HepG2 (cell line): ENCODE measurements around the gene YPEL3. TPM values are rescaled to one million over a fixed set of nuclear protein-coding genes. Genes with fewer than 3 reads are reported as not detected.

Source experiments
- ATF7-NPFF ChIP-seq: sonication (generic); formaldehyde crosslinking; IDR thresholded peaks from 2 replicates; pipeline ENCODE4 v1.8.1; 2023; ENCODE audit warnings: mild to moderate bottlenecking, low read depth, missing genetic modification reagents, moderate library complexity
- ATRX ChIP-seq: sonication (generic); formaldehyde crosslinking; IDR thresholded peaks from 2 replicates; pipeline ENCODE4 v1.4.0; 2020; ENCODE audit warnings: missing genetic modification reagents, borderline replicate concordance
- GABPB1 ChIP-seq: IDR thresholded peaks from 2 replicates; pipeline ENCODE4 v1.6.1; 2016; ENCODE audit warnings: mild to moderate bottlenecking, missing genetic modification reagents, moderate library complexity, missing compliant biosample characterization
- KMT2A ChIP-seq: sonication (generic); formaldehyde crosslinking; IDR thresholded peaks from 2 replicates; pipeline ENCODE4 v1.4.0; 2020; ENCODE audit warnings: missing genetic modification reagents
- MIER3 ChIP-seq: IDR thresholded peaks from 2 replicates; pipeline ENCODE4 v1.6.1; 2016; ENCODE audit warnings: missing compliant biosample characterization, borderline replicate concordance
- NFE2L2 ChIP-seq: fragments of 150-350 bp; IDR thresholded peaks from 2 replicates; pipeline ENCODE4 v1.6.1; 2014; ENCODE audit warnings: low read length
- RCOR2 ChIP-seq: IDR thresholded peaks from 2 replicates; pipeline ENCODE4 v1.6.1; 2016; ENCODE audit warnings: missing biosample characterization, missing genetic modification reagents
- SMAD1 ChIP-seq: sonication (generic); formaldehyde crosslinking; IDR thresholded peaks from 2 replicates; pipeline ENCODE4 v1.4.0; 2020; ENCODE audit warnings: missing genetic modification reagents, low read depth, mild to moderate bottlenecking, borderline replicate concordance
- SNAPC4 ChIP-seq: sonication (generic); formaldehyde crosslinking; IDR thresholded peaks from 2 replicates; pipeline ENCODE4 v1.4.0; 2020; ENCODE audit warnings: mild to moderate bottlenecking, missing genetic modification reagents
- SP1 ChIP-seq, 2 experiments: fragments of 450-650 bp in 1 of 2; sonication (generic) in 1 of 2; formaldehyde crosslinking in 1 of 2; IDR thresholded peaks; 2 replicates each; pipeline versions ENCODE4 v1.4.0 to v1.6.1; 2016 to 2020; ENCODE audit warnings: missing genetic modification reagents in 1 of 2
- ZBTB46 ChIP-seq: sonication (generic); formaldehyde crosslinking; IDR thresholded peaks from 2 replicates; pipeline ENCODE4 v1.4.0; 2020; ENCODE audit warnings: mild to moderate bottlenecking, missing genetic modification reagents, borderline replicate concordance
- ZNF180 ChIP-seq: sonication (generic); formaldehyde crosslinking; IDR thresholded peaks from 2 replicates; pipeline ENCODE4 v1.4.0; 2020; ENCODE audit warnings: low read depth, missing genetic modification reagents, borderline replicate concordance
- ZNF326 ChIP-seq: sonication (generic); formaldehyde crosslinking; IDR thresholded peaks from 2 replicates; pipeline ENCODE4 v1.4.0; 2020; ENCODE audit warnings: missing genetic modification reagents, borderline replicate concordance
- ZNF350 ChIP-seq: sonication (generic); formaldehyde crosslinking; IDR thresholded peaks from 2 replicates; pipeline ENCODE4 v1.4.0; 2020; ENCODE audit warnings: mild to moderate bottlenecking, low read depth, missing genetic modification reagents, borderline replicate concordance
- ZNF367 ChIP-seq: sonication (generic); formaldehyde crosslinking; IDR thresholded peaks from 2 replicates; pipeline ENCODE4 v1.4.0; 2020; ENCODE audit warnings: missing genetic modification reagents, borderline replicate concordance
- ZNF556 ChIP-seq: sonication (generic); formaldehyde crosslinking; IDR thresholded peaks from 2 replicates; pipeline ENCODE4 v1.4.0; 2020; ENCODE audit warnings: mild to moderate bottlenecking, missing genetic modification reagents, borderline replicate concordance
- ZNF709 ChIP-seq: sonication (generic); formaldehyde crosslinking; IDR thresholded peaks from 2 replicates; pipeline ENCODE4 v1.5.0; 2020; ENCODE audit warnings: mild to moderate bottlenecking, missing genetic modification reagents
- polyA plus RNA-seq, 8 experiments: library from polyadenylated mRNA; depleted of rRNA in 3 of 8; stranded (reverse) in 7 of 8; unstranded in 1 of 8; fragments of >200 nt; fragmentation: Illumina TruSeq in 4 of 8; extraction: Trizol in 4 of 8; gene quantifications; 2 replicates each; pipeline versions ENCODE4 v1.2.1 to v1.2.3, GENCODE V29; 2011 to 2016; ENCODE audit warnings: low read depth in 4 of 8, missing spikeins in 1 of 8, mixed read lengths in 1 of 8; ENCODE audit not compliant: insufficient read depth in 1 of 8
- total RNA-seq, 5 experiments: library from RNA; depleted of rRNA; stranded (reverse); fragments of >200 nt; fragmentation: Illumina TruSeq; extraction: Trizol; gene quantifications; 2 replicates each; pipeline ENCODE4 v1.2.3, GENCODE V29; 2016; ENCODE audit warnings: low read depth in 1 of 5
- TF ChIP-seq, protein P1 (sequence below): sonication (generic); formaldehyde crosslinking; IDR thresholded peaks from 2 replicates; pipeline ENCODE4 v1.4.0; 2020; ENCODE audit warnings: missing genetic modification reagents, borderline replicate concordance

Gene YPEL3
- total and polyA plus RNA-seq, 2 of the 13 experiments (the other 11 are each of a cell fraction or from before 2014, with no cell fraction given), result 5.4 to 47.0 TPM

DNA sequence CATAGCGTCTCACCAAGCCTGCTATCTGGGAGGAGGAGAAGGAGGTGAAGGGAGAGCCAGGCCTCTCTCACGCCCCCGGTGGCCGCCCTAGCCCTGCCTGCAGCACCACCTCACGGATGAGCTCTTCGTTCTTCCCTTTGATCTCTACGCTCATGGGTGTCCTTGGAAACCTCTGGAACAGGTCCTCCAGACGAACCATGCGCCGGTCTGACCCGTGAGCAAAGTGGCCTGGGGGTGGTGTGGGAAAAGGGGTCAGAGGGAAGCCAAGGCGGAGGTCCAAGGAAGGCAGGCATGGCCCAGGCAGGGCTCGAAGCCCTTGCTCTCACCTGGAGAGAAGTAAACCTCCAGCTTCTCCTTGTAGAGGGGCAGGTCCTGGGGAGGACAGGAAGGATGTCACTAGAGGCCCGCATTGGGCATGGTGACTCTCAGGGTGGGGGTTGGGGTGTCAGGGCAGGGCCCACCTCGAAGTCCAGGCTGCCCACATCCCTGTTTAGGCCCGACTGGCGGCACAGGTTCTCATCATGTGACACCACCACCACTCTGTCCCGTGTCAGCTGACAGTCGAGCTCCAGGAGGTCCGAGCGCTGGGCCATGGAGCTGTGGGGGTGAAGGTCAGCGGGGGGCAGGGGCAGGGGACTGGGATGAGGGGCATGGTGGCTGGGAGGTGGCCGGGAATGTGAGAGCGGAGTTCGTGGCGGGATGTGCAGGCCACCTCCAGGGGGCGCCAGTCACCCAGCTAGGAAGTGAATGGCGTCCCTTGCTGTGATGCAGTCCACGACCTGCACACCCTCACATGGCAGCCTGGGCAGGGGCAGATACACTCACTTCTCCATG lies 16.4 kb upstream of the YPEL3 start (continued):
- TF ChIP-seq, protein P1, sequence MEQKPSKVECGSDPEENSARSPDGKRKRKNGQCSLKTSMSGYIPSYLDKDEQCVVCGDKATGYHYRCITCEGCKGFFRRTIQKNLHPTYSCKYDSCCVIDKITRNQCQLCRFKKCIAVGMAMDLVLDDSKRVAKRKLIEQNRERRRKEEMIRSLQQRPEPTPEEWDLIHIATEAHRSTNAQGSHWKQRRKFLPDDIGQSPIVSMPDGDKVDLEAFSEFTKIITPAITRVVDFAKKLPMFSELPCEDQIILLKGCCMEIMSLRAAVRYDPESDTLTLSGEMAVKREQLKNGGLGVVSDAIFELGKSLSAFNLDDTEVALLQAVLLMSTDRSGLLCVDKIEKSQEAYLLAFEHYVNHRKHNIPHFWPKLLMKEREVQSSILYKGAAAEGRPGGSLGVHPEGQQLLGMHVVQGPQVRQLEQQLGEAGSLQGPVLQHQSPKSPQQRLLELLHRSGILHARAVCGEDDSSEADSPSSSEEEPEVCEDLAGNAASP, result peak; percentile 79; the same call in 1 of the 2 replicates
- TF ChIP-seq NFE2L2, result 0 out of 2 replicates have a peak, but pooled peaks have one; percentile 14
- TF ChIP-seq ZNF326 (CRISPR knock-in tag), result no peak; the same call in 1 of the 2 replicates
- TF ChIP-seq MIER3 (CRISPR knock-in tag), result peak; percentile 74; the same call in 1 of the 2 replicates
- TF ChIP-seq SNAPC4 (CRISPR knock-in tag), result peak; percentile 25; the same call in 1 of the 2 replicates
- peak; percentile 97 for TF ChIP-seq ZNF350 (CRISPR knock-in tag)
- peak; percentile 95 for TF ChIP-seq ATF7-NPFF (CRISPR knock-in tag)
- TF ChIP-seq ATRX (CRISPR knock-in tag), result no peak
- peak; percentile 20; the same call in 1 of the 2 replicates for TF ChIP-seq KMT2A
- peak; percentile 62 for TF ChIP-seq GABPB1 (CRISPR knock-in tag)
- TF ChIP-seq RCOR2 (CRISPR knock-in tag), result peak; percentile 89; the same call in 1 of the 2 replicates
- no peak for TF ChIP-seq ZNF367 (CRISPR knock-in tag)
- peak; percentile 90; the same call in 1 of the 2 replicates for TF ChIP-seq ZNF556 (CRISPR knock-in tag)
- TF ChIP-seq SP1 (IDR thresholded peaks at IDR 0.05), result no peak
- TF ChIP-seq SP1 (CRISPR knock-in tag; IDR thresholded peaks at IDR 0.05), result peak; percentile 40
- TF ChIP-seq SMAD1 (CRISPR knock-in tag), result peak; percentile 86
- 0 out of 2 replicates have a peak, but pooled peaks have one; percentile 69 for TF ChIP-seq ZBTB46 (CRISPR knock-in tag)
- no peak for TF ChIP-seq ZNF180 (CRISPR knock-in tag)
- peak; percentile 58; the same call in 1 of the 2 replicates for TF ChIP-seq ZNF709 (CRISPR knock-in tag)
